KMS-11 (cell line): ENCODE data around the gene ZFP69.
"Not testable (repeated sequence)": the region's sequence is repeated elsewhere in the genome, so short reads cannot be mapped to it uniquely, and the experiment has no call there.

Source experiments
- H2AFZ ChIP-seq: fragments of 200-600 bp; sonication (generic); 2 replicates; pipeline ENCODE4 v1.6.1; 2016; ENCODE audit warnings: antibody characterized with exemption, mixed run types, low read depth
- H3K27ac ChIP-seq: fragments of 200-600 bp; sonication (generic); 2 replicates; pipeline ENCODE4 v1.6.1; 2016; ENCODE audit warnings: mild to moderate bottlenecking, mixed run types
- H3K27me3 ChIP-seq: fragments of 200-600 bp; sonication (generic); 2 replicates; pipeline ENCODE4 v1.6.1; 2017; ENCODE audit warnings: mild to moderate bottlenecking, low read depth, mixed run types, moderate library complexity; ENCODE audit not compliant: insufficient read depth
- H3K36me3 ChIP-seq: fragments of 200-600 bp; sonication (generic); 2 replicates; pipeline ENCODE4 v1.6.1; 2017; ENCODE audit warnings: mild to moderate bottlenecking, mixed run types; ENCODE audit not compliant: insufficient read depth
- H3K4me1 ChIP-seq: fragments of 200-600 bp; sonication (generic); 2 replicates; pipeline ENCODE4 v1.6.1; 2016; ENCODE audit warnings: mild to moderate bottlenecking, low read depth, mixed run types; ENCODE audit not compliant: poor library complexity, severe bottlenecking
- H3K4me2 ChIP-seq: fragments of 200-600 bp; sonication (generic); 2 replicates; pipeline ENCODE4 v1.7.0; 2016; ENCODE audit warnings: mild to moderate bottlenecking, mixed run types
- H3K4me3 ChIP-seq: fragments of 200-600 bp; sonication (generic); IDR thresholded peaks from 2 replicates; pipeline ENCODE4 v1.6.1; 2017; ENCODE audit warnings: low read depth, low read length, mixed read lengths; ENCODE audit not compliant: insufficient read depth
- H3K79me2 ChIP-seq: fragments of 200-600 bp; sonication (generic); 2 replicates; pipeline ENCODE4 v1.6.1; 2016; ENCODE audit warnings: low read depth, mixed run types; ENCODE audit not compliant: insufficient read depth
- H3K9ac ChIP-seq: fragments of 200-600 bp; sonication (generic); 2 replicates; pipeline ENCODE4 v1.6.1; 2016; ENCODE audit warnings: mild to moderate bottlenecking, mixed run types
- H4K20me1 ChIP-seq: fragments of 200-600 bp; sonication (generic); 2 replicates; pipeline ENCODE4 v1.6.1; 2016; ENCODE audit warnings: mild to moderate bottlenecking, mixed run types; ENCODE audit not compliant: insufficient read depth
- CTCF ChIP-seq: fragments of 200-600 bp; sonication (generic); conservative IDR thresholded peaks from 2 replicates; pipeline ENCODE4 v1.6.1; 2017; ENCODE audit warnings: low read depth, mild to moderate bottlenecking, antibody characterized with exemption, low read length, moderate library complexity, mixed read lengths

Gene ZFP69

GRCh38 chr1:40495315-40495903 lies 18.3 kb downstream of the ZFP69 start:
- no peaks in the 10 kb centered on the region for H3K4me1 ChIP-seq
- H3K4me3 ChIP-seq = no peak overlapping the region

DNA sequence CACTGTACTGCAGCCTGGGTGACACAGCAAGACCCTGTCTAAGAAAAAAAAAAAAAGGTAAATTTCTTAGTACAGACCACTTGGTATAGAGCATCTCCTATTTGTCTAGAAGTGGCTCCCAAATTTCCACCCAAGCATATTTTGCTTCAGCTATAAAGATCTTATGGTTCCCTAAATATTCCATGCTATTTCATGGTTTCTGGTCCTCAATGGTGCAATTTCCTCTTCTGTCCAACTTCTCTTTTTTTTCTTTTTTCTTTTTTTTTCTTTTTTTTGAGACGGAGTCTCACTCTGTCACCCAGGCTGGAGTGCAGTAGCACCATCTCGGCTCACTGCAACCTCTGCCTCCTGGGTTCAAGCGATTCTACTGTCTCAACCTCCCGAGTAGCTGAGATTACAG lies 25.6 kb downstream of the ZFP69 start:
- H3K4me1 ChIP-seq, H3K27ac ChIP-seq, H3K9ac ChIP-seq, H3K27me3 ChIP-seq, H3K4me2 ChIP-seq, H3K36me3 ChIP-seq, H3K4me3 ChIP-seq, H4K20me1 ChIP-seq, H3K79me2 ChIP-seq, H2AFZ ChIP-seq: not testable (repeated sequence)

More at GRCh38 chr1:40495315-40495903, 18.3 kb downstream of the ZFP69 start:
- H3K4me2 ChIP-seq = no peak overlapping the region
- no peaks in the 10 kb centered on the region for H3K36me3 ChIP-seq
- H3K9ac ChIP-seq = no peak overlapping the region
- no peak overlapping the region for H2AFZ ChIP-seq
- no peaks in the 10 kb centered on the region for H3K27me3 ChIP-seq
- H3K27ac ChIP-seq = no peak overlapping the region
- no peak for TF ChIP-seq CTCF
- no peaks in the 10 kb centered on the region for H3K79me2 ChIP-seq
- H4K20me1 ChIP-seq = no peaks in the 10 kb centered on the region

- Histone ChIP-seq H3K4me3 (no peak overlapping the region), H3K4me1 (no peaks in the 10 kb centered on the region), H4K20me1 (no peaks in the 10 kb centered on the region), H3K79me2 (no peaks in the 10 kb centered on the region), H3K9ac (no peak overlapping the region), H3K27me3 (no peaks in the 10 kb centered on the region), H3K27ac (no peak overlapping the region), H2AFZ (no peak overlapping the region), H3K36me3 (no peaks in the 10 kb centered on the region), H3K4me2 (no peak overlapping the region)
- TF ChIP-seq CTCF = no peak
Observed at GRCh38 chr1:40507973-40508372, 30.9 kb downstream of the ZFP69 start.

- no peak within 1 kb of the TSS for H3K27ac ChIP-seq
- no peaks in the 10 kb centered on the region for H4K20me1 ChIP-seq
- no peaks in the 10 kb centered on the region for H3K79me2 ChIP-seq
- no peak within 1 kb of the TSS for H3K4me3 ChIP-seq
- no peaks in the 10 kb centered on the region for H3K36me3 ChIP-seq
- H3K9ac ChIP-seq = no peak within 1 kb of the TSS
- H3K4me1 ChIP-seq = no peaks in the 10 kb centered on the region
- no peak within 1 kb of the TSS for H3K4me2 ChIP-seq
- TF ChIP-seq CTCF = no peak
- no peaks in the 10 kb centered on the region for H3K27me3 ChIP-seq
- H2AFZ ChIP-seq = no peak within 1 kb of the TSS
Observed at GRCh38 chr1:40508375-40509341, 31.6 kb downstream of the ZFP69 start, which contains the start of gene EXO5. TSS of gene EXO5 (plus strand) at chr1:40508767. CDS start at chr1:40514545, 5,778 bp downstream.
